AG04450 (cell line): ENCODE measurements around the gene BRSK2. TPM values are rescaled to one million over a fixed set of nuclear protein-coding genes. Genes with fewer than 3 reads are reported as not detected.
"Not testable (repeated sequence)": the region's sequence is repeated elsewhere in the genome, so short reads cannot be mapped to it uniquely, and the experiment has no call there.

Experiments used
- CTCF ChIA-PET: fragments of 300-600, 350-600 bp; formaldehyde crosslinking; extraction: SDS; loops from one replicate; lab custom pipeline; 2022; ENCODE audit warnings: antibody characterized with exemption, inconsistent platforms; lab: Charles Lee
- POLR2A ChIA-PET: fragments of 350-600 bp; formaldehyde crosslinking; extraction: SDS; loops from one replicate; lab custom pipeline; 2021; ENCODE audit warnings: antibody characterized with exemption, inconsistent platforms; lab: Yijun Ruan, JAX
- DNase-seq: peaks from one replicate; pipeline ENCODE4 v3.0.0-alpha.2; 2011; ENCODE audit warnings: low read depth, low spot score
- H3K27ac ChIP-seq: one replicate; pipeline ENCODE4 v1.5.1; 2012; ENCODE audit warnings: low read depth, low read length, control low read depth
- H3K27me3 ChIP-seq: one replicate; pipeline ENCODE4 v1.6.0; 2012; ENCODE audit warnings: low read length; ENCODE audit not compliant: control insufficient read depth, insufficient read depth
- H3K4me3 ChIP-seq: 2 replicates; pipeline ENCODE4 v1.5.1; 2011; ENCODE audit warnings: mild to moderate bottlenecking, low read depth, low read length, control low read depth
- H3K9me3 ChIP-seq: 2 replicates; pipeline ENCODE4 v1.5.1; 2012; ENCODE audit warnings: low read length; ENCODE audit not compliant: control insufficient read depth, insufficient read depth
- CTCF ChIP-seq: IDR thresholded peaks from 2 replicates; pipeline ENCODE4 v1.5.1; 2011; ENCODE audit warnings: low read depth, low read length, control low read depth, inconsistent platforms
- polyA plus RNA-seq: library from polyadenylated mRNA; depleted of rRNA; stranded (reverse); fragments of >200 nt; gene quantifications from 2 replicates; pipeline ENCODE4 v1.2.3, GENCODE V29; 2011

The BRSK2 gene
- polyA plus RNA-seq, 1 experiment: 0.11 TPM

GRCh38 chr11:1412377-1413095 lies 22.8 kb downstream of the BRSK2 start:
- Histone ChIP-seq H3K9me3 (peaks cover 61% of the 10 kb centered on the region), H3K4me3 (no peak overlapping the region), H3K27me3 (no peaks in the 10 kb centered on the region), H3K27ac (no peak overlapping the region)
- no peak for DNase-seq
- ChIA-PET POLR2A (no interaction called here), CTCF (no interaction called here)
- no peak for TF ChIP-seq CTCF

GRCh38 chr11:1414650-1415049 lies 24.9 kb downstream of the BRSK2 start:
- Histone ChIP-seq H3K9me3 (peaks cover 78% of the 10 kb centered on the region), H3K27ac (no peak overlapping the region), H3K27me3 (no peaks in the 10 kb centered on the region), H3K4me3 (no peak overlapping the region)
- CTCF ChIA-PET: interaction anchor here (0.6 kb wide), 1 partner anchor 72 kb away, joined by 10 read pairs; no protein-coding TSS in a partner anchor
- no peak for DNase-seq
- POLR2A ChIA-PET: no interaction called here
- TF ChIP-seq CTCF: no peak

GRCh38 chr11:1415631-1416030 lies 25.9 kb downstream of the BRSK2 start:
- Histone ChIP-seq H3K9me3 (peaks cover 85% of the 10 kb centered on the region), H3K27me3 (no peaks in the 10 kb centered on the region), H3K4me3 (no peak overlapping the region), H3K27ac (no peak overlapping the region)
- DNase-seq: no peak
- POLR2A ChIA-PET: no interaction called here
- CTCF ChIA-PET: no interaction called here
- TF ChIP-seq CTCF: no peak

- H3K9me3 ChIP-seq: peaks cover 90% of the 10 kb centered on the region
- H3K4me3 ChIP-seq, DNase-seq, POLR2A ChIA-PET, H3K27me3 ChIP-seq, H3K27ac ChIP-seq, CTCF ChIA-PET: not testable (repeated sequence)
Observed at GRCh38 chr11:1418192-1418795, 28.6 kb downstream of the BRSK2 start.

- DNase-seq: no peak
- H3K27me3 ChIP-seq: no peaks in the 10 kb centered on the region
- POLR2A ChIA-PET: no interaction called here
- H3K27ac ChIP-seq: no peak overlapping the region
- CTCF ChIA-PET: no interaction called here
- no peak for TF ChIP-seq CTCF
- no peak overlapping the region for H3K4me3 ChIP-seq
- H3K9me3 ChIP-seq: peaks cover 88% of the 10 kb centered on the region
Observed at GRCh38 chr11:1419811-1420210, 30.1 kb downstream of the BRSK2 start.
